COLO829 (cell line): Measurements from ENCODE around the gene NLRC3.

Experiments
- DNase-seq: peaks from one replicate; pipeline ENCODE4 v3.0.0; 2012; ENCODE audit warnings: low spot score

Gene NLRC3

GRCh38 chr16:3578610-3579551 is 1.7 kb upstream of the NLRC3 start:
- peak; percentile 5 for DNase-seq

GRCh38 chr16:3578121-3578520 is 918 bp upstream of the NLRC3 start:
- no peak for DNase-seq

DNA sequence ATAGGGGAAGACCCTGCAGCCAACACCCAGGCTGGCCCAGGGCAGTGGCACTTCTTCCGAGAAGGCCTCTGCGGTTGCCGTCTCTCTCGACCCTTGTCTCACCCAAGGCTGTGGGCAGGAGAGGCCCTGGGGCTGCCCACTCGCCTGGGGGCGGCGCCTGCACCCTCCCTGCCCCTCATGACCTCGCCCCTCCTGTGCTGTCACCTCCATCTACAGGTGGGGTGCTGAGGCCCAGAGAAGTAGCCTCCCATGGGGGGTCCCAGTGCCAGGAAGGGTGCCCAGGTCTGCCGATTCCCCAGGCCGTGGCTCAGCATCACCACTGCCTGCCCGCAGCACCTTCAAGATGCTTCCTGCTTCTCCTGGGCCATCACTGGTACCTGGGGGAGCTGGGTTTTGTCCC is 992 bp downstream of the NLRC3 start:
- DNase-seq, result no peak

GRCh38 chr16:3575491-3575890 is 1.7 kb downstream of the NLRC3 start:
- no peak for DNase-seq

GRCh38 chr16:3574195-3574594 is 3.0 kb downstream of the NLRC3 start:
- DNase-seq, result no peak

- no peak for DNase-seq
Observed at GRCh38 chr16:3573146-3573815, 3.9 kb downstream of the NLRC3 start.

DNA sequence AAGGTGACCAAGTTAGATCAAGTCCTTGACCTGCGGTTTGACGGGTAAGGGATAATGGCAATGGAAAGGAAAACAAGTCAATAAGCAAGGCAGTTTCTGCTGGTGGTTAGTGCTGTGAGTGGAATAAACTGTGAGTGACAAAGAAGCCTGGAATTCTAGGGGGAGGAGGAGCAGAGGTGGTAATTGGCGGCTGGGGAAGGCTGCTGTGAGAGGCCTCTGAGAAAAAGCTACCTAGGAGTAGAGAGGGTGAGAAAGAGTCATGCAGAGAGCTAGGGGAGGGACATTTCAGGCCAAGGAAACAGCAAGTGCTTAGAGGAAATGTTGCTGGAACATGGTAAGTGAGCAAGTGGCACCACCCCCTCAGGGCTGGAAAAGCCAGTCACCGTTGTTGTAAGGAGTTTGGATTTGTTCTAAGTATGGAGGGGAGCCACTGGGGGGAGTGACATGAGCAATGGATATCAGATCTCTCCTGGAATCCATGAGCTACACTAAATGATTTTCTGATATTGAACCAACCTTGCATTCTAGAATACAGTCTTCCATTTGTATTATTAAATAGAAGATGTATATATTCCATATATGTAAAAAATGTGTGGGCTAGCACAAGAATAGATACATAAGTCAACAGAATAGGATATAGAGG is 6.7 kb downstream of the NLRC3 start:
- no peak for DNase-seq

DNA sequence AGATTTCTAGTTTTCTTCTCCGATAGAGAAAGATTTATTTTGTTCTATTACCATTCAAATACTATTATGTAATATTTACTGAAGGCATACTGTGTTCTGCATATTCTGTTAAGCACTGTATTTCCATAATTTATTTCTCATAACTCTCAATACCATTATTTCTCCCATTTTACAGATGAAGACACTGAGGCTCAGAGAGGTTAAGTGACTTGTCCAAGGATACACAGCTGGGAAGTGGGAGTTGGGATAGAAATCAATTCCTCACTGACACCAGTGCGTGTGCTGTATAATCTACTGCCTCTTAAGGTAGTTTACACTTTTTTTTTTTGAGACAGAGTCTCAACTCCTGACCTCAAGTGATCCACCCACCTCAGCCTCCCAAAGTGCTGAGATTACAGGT is 7.4 kb downstream of the NLRC3 start:
- DNase-seq, result no peak

DNA sequence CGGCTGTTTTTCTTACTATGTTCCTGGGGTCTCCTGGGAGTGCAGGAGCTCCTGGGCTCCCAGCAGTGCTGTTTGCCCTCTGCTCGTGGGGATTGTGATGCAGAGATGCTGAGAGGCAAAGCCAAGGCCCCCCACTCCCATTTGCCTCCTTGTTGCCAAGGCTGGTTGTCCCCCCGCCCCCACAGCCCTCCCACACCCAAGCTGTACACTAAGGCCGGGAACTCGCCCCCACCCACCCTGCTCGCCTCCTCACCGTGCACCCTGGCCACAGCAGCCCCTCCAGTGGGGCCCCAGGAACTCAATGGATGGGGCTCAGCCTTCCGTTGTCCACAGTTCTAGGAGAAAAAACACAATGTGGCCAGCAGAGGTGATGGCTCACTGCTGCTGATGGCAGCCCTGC is 10.2 kb downstream of the NLRC3 start:
- no peak for DNase-seq

- DNase-seq, result no peak
Observed at GRCh38 chr16:3564889-3565141, 12.4 kb downstream of the NLRC3 start.

DNA sequence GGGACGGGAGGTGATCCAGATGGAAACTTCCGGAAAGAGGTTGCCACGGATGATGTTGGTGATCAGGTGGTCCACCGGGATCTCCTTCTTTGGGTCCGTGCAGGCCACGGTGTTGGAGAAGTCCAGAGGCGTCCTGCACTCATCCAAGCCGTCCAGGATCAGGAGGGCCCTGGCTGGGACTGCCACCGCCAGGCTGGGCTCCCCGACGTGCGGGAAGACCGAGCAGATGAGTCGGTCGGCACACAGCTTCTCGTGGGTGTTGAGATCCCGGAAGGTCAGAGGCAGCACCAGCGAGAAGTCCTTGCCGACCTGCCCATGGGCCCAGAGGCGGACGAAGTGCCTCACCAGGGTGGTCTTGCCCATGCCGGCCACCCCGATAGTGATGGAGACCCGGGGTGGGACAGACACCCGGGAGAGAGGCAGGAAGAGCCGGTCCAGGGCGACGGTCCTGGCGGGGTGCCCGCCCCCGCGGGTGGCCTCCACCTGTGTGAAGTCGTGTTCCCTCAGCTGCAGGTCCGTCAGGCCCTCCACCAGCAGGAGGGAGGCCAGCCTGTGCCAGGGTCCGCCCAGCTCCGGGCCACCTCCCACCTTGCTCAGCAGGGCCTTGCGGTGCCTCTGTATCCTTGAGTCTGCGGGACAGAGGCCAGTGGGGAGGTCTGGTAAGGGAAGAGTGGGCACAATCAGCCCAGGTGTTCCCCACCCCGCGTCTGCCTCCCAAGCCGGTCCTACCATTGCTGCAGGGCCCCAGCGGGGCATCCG is 12.9 kb downstream of the NLRC3 start:
- DNase-seq, result no peak

DNA sequence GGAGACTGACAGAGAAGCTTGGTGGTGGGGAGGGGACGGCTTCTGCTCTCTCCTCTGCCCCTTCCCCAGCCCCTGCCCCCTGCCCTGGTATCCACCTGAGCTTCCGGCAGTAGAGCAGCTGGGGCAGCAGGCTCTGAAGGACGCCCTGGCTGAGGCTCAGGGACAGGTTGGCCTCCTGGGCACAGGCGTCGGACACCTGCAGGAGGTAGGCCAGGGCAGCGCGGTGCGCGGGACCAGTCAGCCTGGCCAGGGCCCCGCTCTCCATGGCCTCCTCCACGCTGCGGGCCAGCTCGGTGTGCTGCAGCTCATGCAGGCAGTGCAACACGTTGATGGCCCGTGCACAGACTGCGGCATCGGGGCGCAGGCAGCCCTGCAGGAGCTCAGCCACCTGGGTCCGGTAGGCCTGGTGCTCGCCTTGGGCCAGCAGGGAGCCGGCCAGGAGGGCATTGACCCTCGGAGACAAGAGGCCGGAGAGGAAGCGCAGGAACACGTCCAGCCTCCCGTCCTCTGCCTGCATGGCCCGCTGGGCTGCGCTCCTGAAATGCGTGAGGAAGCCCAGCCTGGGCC is 14.2 kb downstream of the NLRC3 start:
- DNase-seq, result no peak

DNA sequence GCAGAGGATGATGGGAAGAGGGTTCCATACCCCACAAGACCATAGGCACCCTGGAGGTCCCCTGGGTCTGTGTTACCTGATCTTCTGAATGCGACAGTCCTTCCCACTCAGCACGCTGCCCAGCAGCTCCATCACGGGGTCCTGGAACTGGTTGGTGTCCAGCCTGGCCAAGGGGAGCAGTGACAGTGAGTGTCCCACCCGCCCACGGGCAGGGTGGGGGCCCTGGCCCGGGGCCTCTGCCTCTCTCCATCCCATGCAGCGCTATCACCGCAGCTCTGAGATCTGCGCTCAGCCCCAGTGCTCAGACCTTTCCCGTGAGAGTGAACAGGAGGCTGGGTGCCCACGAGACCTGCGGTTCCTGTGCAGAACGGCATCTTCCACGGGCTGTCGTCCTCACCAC is 15.6 kb downstream of the NLRC3 start:
- no peak for DNase-seq

- DNase-seq, result no peak
Observed at GRCh38 chr16:3554351-3554928, 22.8 kb downstream of the NLRC3 start.

- no peak for DNase-seq
Observed at GRCh38 chr16:3553138-3553923, 23.9 kb downstream of the NLRC3 start.

DNA sequence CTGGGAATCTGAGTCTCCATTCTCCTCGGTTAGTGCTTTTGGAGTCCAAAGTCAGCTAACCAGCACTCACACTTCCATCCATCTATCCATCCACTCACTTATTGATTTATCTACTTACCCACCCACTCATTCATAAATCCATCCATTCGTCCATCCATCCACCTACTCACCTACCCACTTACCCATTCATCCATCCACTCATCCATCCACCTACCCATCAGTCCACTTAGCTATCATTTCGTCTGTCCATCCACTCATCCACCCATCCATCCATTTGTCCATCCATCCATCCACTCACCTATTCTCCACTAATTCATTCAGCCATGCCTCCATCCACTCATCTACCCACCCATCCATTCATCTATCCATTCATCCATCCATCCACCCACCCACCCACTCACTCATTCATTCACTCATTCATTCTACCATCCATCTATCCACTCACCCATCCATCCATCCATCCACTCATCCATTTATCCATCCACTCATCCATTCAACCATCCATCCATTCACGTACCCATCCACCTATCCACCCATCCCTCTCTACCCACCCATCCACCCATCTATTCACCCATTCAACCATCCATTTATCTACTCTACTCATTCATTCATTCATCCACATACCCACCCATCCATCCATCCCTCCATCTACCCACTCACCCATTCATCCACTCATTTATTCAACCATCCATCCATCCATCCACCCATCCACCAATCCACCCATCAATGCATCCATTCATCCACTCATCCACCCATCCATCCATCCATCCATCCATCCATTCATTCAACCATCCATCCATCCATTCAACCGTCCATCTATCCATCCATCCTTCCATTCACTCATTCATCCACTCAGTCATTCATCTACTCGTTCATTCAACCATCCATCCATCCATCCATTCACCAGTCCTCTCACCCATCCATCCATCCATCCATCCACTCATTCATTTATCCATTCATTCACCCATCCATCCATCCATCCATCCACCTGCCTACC is 26.1 kb downstream of the NLRC3 start:
- no peak for DNase-seq

DNA sequence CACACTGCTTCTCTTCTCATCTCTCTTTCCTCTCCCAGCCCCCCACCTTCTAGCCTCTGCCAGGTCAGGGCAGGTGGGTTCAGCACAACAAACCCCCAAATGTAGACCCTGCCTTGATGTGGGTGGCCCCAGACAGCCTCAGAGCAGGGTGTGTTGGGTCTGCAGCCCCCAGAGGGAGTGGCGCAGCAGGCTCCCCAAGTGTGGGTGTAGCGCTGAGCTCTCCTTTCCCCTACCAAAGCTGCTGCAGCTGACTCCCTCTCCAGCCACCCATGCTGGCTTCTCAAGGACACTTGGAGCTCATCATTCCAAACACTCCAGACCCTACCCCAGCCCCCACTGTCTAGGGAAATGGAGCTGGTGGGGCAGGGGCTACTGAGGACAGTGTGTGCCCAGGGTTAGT is 27.3 kb downstream of the NLRC3 start:
- DNase-seq, result no peak

- DNase-seq, result no peak
Observed at GRCh38 chr16:3548859-3549258, 28.3 kb downstream of the NLRC3 start.

GRCh38 chr16:3548445-3548844 is 28.8 kb downstream of the NLRC3 start:
- DNase-seq, result no peak
